Ascending aorta (tissue), 2 donors: ENCODE data around the gene NELFCD. TPM values are rescaled to one million over a fixed set of nuclear protein-coding genes. Genes with fewer than 3 reads are reported as not detected.

Experiments
- DNase-seq, 2 donors: peaks; one replicate each; pipeline ENCODE4 v3.0.0-alpha.2; 2019; ENCODE audit warnings: low spot score in 2 of 2
- H3K27ac ChIP-seq, 2 donors: fragments of 200-600 bp; sonication (generic); one replicate each; pipeline ENCODE4 v1.5.1; 2016 to 2017; ENCODE audit warnings: mild to moderate bottlenecking in 1 of 2
- H3K27me3 ChIP-seq: fragments of 200-600 bp; sonication (generic); one replicate; pipeline ENCODE4 v1.5.1; 2017
- H3K36me3 ChIP-seq, 2 donors: fragments of 200-600 bp; sonication (generic); one replicate each; pipeline ENCODE4 v1.5.1; 2016
- H3K4me1 ChIP-seq, 2 donors: fragments of 200-600 bp; sonication (generic); one replicate each; pipeline ENCODE4 v1.5.1; 2016 to 2017; ENCODE audit warnings: mild to moderate bottlenecking in 1 of 2
- H3K4me3 ChIP-seq, 2 donors: fragments of 200-600 bp; sonication (generic); one replicate each; pipeline ENCODE4 v1.5.1; 2016 to 2017; ENCODE audit warnings: mild to moderate bottlenecking in 1 of 2
- H3K9me3 ChIP-seq, 2 donors: fragments of 200-600 bp; sonication (generic); one replicate each; pipeline ENCODE4 v1.5.1; 2016
- intact Hi-C: fragments of 100-400 bp; cut with DNase I; formaldehyde crosslinking; loops from one replicate; pipeline ENCODE4 v1.15.1; 2023
- total RNA-seq: library from RNA; depleted of rRNA; stranded (reverse); fragments of >200 nt; gene quantifications from one replicate; pipeline ENCODE4 v1.1.0, GENCODE V29; 2016
- TF ChIP-seq, protein P1 (sequence below), 3 experiments: fragments of 200-600 bp in 2 of 3; fragments of 450-650 bp in 1 of 3; sonication (generic) in 2 of 3; IDR thresholded peaks; one replicate each; pipeline ENCODE4 v1.5.1; 2016 to 2019; ENCODE audit warnings: antibody characterized with exemption in 3 of 3, mild to moderate bottlenecking in 1 of 3, moderate library complexity in 1 of 3

NELFCD gene
- total RNA-seq, 1 donor from 2014 or later = 20.8 TPM

DNA sequence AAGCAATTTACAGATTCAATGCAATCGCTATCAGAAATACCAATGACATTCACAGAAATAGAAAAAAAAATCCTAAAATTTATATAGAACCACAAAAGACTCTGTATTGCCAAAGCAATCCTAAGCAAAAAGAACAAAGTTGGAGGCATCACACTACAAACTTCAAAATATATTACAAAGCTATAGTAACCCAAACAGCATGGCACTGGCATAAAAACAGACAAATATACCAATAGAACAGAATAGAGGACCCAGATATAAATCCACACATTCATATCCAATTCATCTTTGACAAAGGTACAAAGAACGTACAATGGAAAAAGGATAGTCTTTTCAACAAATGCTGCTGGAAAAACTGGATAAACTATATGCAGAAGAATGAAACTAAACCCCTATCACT lies 11.6 kb upstream of the NELFCD start:
- no peaks in the 10 kb centered on the region for H3K4me1 ChIP-seq
- intact Hi-C loops = no loop called here
- no peaks in the 10 kb centered on the region for H3K9me3 ChIP-seq
- no peak overlapping the region for H3K27ac ChIP-seq
- TF ChIP-seq, protein P1, sequence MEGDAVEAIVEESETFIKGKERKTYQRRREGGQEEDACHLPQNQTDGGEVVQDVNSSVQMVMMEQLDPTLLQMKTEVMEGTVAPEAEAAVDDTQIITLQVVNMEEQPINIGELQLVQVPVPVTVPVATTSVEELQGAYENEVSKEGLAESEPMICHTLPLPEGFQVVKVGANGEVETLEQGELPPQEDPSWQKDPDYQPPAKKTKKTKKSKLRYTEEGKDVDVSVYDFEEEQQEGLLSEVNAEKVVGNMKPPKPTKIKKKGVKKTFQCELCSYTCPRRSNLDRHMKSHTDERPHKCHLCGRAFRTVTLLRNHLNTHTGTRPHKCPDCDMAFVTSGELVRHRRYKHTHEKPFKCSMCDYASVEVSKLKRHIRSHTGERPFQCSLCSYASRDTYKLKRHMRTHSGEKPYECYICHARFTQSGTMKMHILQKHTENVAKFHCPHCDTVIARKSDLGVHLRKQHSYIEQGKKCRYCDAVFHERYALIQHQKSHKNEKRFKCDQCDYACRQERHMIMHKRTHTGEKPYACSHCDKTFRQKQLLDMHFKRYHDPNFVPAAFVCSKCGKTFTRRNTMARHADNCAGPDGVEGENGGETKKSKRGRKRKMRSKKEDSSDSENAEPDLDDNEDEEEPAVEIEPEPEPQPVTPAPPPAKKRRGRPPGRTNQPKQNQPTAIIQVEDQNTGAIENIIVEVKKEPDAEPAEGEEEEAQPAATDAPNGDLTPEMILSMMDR (IDR thresholded peaks at IDR 0.05) = no peak
- H3K4me3 ChIP-seq = no peak overlapping the region
- no peak for DNase-seq
- H3K27me3 ChIP-seq = no peaks in the 10 kb centered on the region
- H3K36me3 ChIP-seq = no peaks in the 10 kb centered on the region

DNA sequence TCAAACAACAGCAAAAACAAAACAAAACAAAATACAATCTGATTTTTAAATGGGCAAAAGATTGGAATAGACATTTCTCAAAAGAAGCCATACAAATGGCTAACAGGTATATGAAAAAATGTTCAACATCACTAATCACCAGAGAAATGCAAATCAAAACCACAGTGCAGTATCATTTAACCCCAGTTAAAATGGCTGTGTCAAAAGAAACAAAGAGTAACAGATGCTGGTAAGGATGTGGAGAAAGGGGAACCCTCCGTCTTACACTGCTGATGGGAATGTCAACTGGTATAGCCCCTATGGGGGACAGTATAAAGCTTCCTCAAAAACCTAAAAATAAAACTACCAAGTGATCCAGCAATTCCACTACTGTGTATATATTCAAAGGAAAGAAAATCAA lies 10.9 kb upstream of the NELFCD start:
- TF ChIP-seq, protein P1 (IDR thresholded peaks at IDR 0.05) = no peak
- peaks cover 0 to 5% of the 10 kb centered on the region in 2 donors for H3K9me3 ChIP-seq
- no peak for DNase-seq
- no peaks in the 10 kb centered on the region for H3K4me1 ChIP-seq
- H3K27me3 ChIP-seq = no peaks in the 10 kb centered on the region
- H3K36me3 ChIP-seq = no peaks in the 10 kb centered on the region
- no peak overlapping the region for H3K4me3 ChIP-seq
- no peak overlapping the region for H3K27ac ChIP-seq
- intact Hi-C loops = no loop called here

DNA sequence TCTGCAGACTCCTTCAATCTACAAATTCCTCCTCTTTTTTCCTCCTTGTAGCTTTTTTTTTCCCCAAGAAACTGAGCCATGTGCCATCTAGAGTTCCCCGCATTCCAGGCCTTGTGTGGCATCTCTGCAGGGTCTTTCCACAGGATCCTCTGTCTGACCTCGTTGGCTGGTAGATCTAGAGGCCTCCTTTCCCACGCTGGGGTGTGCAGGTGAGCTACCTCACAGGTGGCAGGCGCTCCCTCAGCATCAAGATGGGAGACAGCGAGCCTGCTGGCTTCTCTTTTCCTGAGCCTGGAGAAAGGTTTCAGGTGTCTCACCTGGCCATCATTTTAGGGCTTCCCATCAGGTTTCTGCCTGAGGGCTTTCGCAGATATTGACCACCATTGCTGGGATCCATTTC lies 9.6 kb upstream of the NELFCD start:
- peaks cover 0 to 16% of the 10 kb centered on the region in 2 donors for H3K9me3 ChIP-seq
- no peaks in the 10 kb centered on the region for H3K27me3 ChIP-seq
- H3K27ac ChIP-seq = no peak overlapping the region
- TF ChIP-seq, protein P1 (IDR thresholded peaks at IDR 0.05) = no peak
- no peaks in the 10 kb centered on the region for H3K4me1 ChIP-seq
- no peak for DNase-seq
- H3K4me3 ChIP-seq = no peak overlapping the region
- H3K36me3 ChIP-seq = no peaks in the 10 kb centered on the region
- intact Hi-C loops = no loop called here

DNA sequence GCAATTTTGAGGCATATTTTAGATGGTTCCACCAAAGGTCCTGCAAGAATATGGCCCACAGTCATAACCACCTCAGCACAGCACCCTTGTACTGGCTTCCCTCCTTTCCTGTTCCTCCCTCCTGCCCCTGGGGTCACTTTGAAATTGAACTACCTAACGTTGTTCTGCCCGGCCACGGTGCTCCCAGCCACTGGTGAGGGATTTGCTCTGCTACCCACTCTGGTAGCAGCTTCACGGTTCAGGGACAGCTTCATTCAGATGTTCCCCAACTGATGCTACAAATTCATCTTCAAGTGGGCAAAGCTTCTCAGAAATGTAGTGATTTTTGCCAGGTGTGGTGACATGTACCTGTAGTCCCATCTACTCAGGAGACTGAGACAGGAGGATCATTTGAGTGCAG lies 7.9 kb upstream of the NELFCD start:
- no peak for DNase-seq
- H3K4me1 ChIP-seq = no peaks in the 10 kb centered on the region
- H3K27ac ChIP-seq = no peak overlapping the region
- intact Hi-C loops = no loop called here
- peaks cover 0 to 17% of the 10 kb centered on the region in 2 donors for H3K9me3 ChIP-seq
- no peaks in the 10 kb centered on the region for H3K36me3 ChIP-seq
- no peaks in the 10 kb centered on the region for H3K27me3 ChIP-seq
- TF ChIP-seq, protein P1 (IDR thresholded peaks at IDR 0.05) = no peak
- H3K4me3 ChIP-seq = no peak overlapping the region

DNA sequence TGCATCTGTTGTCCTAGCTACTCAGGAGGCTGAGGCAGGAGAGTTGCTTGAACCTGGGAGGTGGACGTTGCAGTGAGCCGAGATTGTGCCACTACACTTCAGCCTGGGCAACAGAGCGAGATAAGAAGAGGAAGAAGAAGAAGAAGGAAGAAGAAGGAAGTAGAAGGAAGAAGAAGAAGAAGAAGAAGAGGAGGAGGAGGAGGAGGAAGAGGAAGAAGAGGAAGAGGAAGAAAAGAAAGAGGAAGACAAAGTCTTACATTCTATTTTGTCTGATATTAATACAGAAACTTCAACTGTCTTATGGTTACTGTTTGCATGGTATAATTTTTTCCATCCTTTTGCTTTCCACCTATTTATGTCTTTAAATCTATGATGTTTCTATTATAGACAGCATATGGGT lies 7.2 kb upstream of the NELFCD start:
- no peak for DNase-seq
- Histone ChIP-seq H3K4me3 (no peak overlapping the region), H3K27me3 (no peaks in the 10 kb centered on the region), H3K9me3 (peaks cover 0 to 17% of the 10 kb centered on the region in 2 donors), H3K27ac (no peak overlapping the region), H3K4me1 (no peaks in the 10 kb centered on the region), H3K36me3 (no peaks in the 10 kb centered on the region)
- TF ChIP-seq, protein P1 (IDR thresholded peaks at IDR 0.05) = no peak
- intact Hi-C loops = no loop called here

DNA sequence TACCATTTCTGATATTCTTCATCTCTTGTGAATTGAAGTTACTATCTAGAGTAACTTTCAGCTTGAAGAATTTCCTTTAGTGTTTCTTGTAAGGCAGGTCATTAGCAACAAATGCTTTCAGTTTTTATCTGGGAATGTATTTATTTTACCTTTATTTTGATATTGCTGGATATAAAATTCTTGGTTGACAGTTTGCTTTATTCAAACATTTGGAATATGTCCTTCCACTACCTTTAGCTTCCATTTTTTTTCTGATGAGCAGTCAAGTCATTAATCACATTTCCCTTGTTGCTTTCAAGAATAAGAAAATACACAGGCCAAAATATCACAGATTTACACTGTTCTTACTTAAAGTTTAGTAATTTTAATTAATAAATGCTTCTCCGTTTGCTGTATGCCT lies 5.7 kb upstream of the NELFCD start:
- H3K4me1 ChIP-seq = no peaks in the 10 kb centered on the region
- intact Hi-C loops = no loop called here
- H3K36me3 ChIP-seq = no peaks in the 10 kb centered on the region
- H3K9me3 ChIP-seq = peaks cover 0 to 17% of the 10 kb centered on the region in 2 donors
- H3K27me3 ChIP-seq = no peaks in the 10 kb centered on the region
- DNase-seq = no peak
- no peak overlapping the region for H3K4me3 ChIP-seq
- TF ChIP-seq, protein P1 (IDR thresholded peaks at IDR 0.05) = no peak
- H3K27ac ChIP-seq = no peak overlapping the region
